GM12878 (cell line): ENCODE measurements around the gene DMD. TPM values are rescaled to one million over a fixed set of nuclear protein-coding genes. Genes with fewer than 3 reads are reported as not detected.

Experiments used
- ATAC-seq: fragments of 200-7000 bp; cut with Tn5 transposase; 3 replicates; pipeline ENCODE4 v1.9.1; 2020; ENCODE audit warnings: mild to moderate bottlenecking, moderate library complexity
- BruUV-seq: library from RNA; stranded (reverse); fragments of 400-500 nt; replicated peaks from 2 replicates; lab custom pipeline; 2021; lab: Mats Ljungman, UMichigan
- CTCF ChIA-PET: fragments of 300-600 bp; sonication (Branson Sonifier 250); formaldehyde crosslinking; extraction: SDS; loops from one replicate; lab custom pipeline; 2021; ENCODE audit warnings: inconsistent platforms; lab: Yijun Ruan, JAX
- POLR2A ChIA-PET: fragments of 350-600 bp; formaldehyde crosslinking; extraction: SDS; loops from one replicate; lab custom pipeline; 2021; ENCODE audit warnings: inconsistent platforms; lab: Charles Lee
- RAD21 ChIA-PET: fragments of 300-600 bp; sonication (Branson Sonifier 250); formaldehyde crosslinking; loops from one replicate; lab custom pipeline; 2023; ENCODE audit warnings: antibody characterized with exemption; ENCODE audit not compliant: unreplicated experiment; lab: Charles Lee
- SMC1A ChIA-PET: fragments of 300-600 bp; sonication (Branson Sonifier 250); formaldehyde crosslinking; loops from one replicate; lab custom pipeline; 2023; ENCODE audit not compliant: unreplicated experiment, uncharacterized antibody; lab: Charles Lee
- DNase-seq: peaks from one replicate; pipeline ENCODE4 v3.0.0-alpha.2; 2011; ENCODE audit warnings: low read depth, low spot score
- FAIRE-seq: peaks from 3 replicates; lab custom pipeline; 2011; peaks lifted over from hg19 to GRCh38; lab: Jason Lieb, UNC
- H2AFZ ChIP-seq: 2 replicates; pipeline ENCODE4 v1.6.0; 2011; ENCODE audit warnings: low read depth, low read length, control low read depth; ENCODE audit not compliant: control insufficient read depth
- H3K27ac ChIP-seq: 2 replicates; pipeline ENCODE4 v1.5.1; 2011; ENCODE audit warnings: control low read depth; ENCODE audit not compliant: control insufficient read depth, insufficient read depth
- H3K27me3 ChIP-seq, 2 experiments: replicated peaks in 1 of 2; 2 replicates each; pipeline versions ENCODE4 v1.6.0 to v1.6.1; 2011; ENCODE audit warnings: low read length in 1 of 2; ENCODE audit not compliant: control insufficient read depth in 2 of 2, insufficient read depth in 2 of 2
- H3K36me3 ChIP-seq, 2 experiments: 2 replicates each; pipeline ENCODE4 v1.5.1; 2011; ENCODE audit warnings: low read length in 1 of 2; ENCODE audit not compliant: control insufficient read depth in 2 of 2, insufficient read depth in 2 of 2
- H3K4me1 ChIP-seq: 2 replicates; pipeline ENCODE4 v1.6.1; 2011; ENCODE audit warnings: mild to moderate bottlenecking, low read length, moderate library complexity, mixed read lengths; ENCODE audit not compliant: control insufficient read depth, insufficient read depth
- H3K4me2 ChIP-seq: 2 replicates; pipeline ENCODE4 v1.6.0; 2011; ENCODE audit warnings: control low read depth; ENCODE audit not compliant: control insufficient read depth, insufficient read depth
- H3K4me3 ChIP-seq: fragments of 200-600 bp; sonication (generic); 2 replicates; pipeline ENCODE4 v1.5.1; 2016
- H3K79me2 ChIP-seq: 2 replicates; pipeline ENCODE4 v1.6.0; 2011; ENCODE audit warnings: low read length; ENCODE audit not compliant: control insufficient read depth, insufficient read depth
- H3K9ac ChIP-seq: 2 replicates; pipeline ENCODE4 v1.8.0; 2011; ENCODE audit warnings: low read length, control low read depth, mixed read lengths; ENCODE audit not compliant: control insufficient read depth, insufficient read depth
- H3K9me3 ChIP-seq: replicated peaks from 3 replicates; pipeline ENCODE4 v1.5.1; 2011; ENCODE audit warnings: mild to moderate bottlenecking, low read length; ENCODE audit not compliant: control insufficient read depth, insufficient read depth
- H4K20me1 ChIP-seq: 2 replicates; pipeline ENCODE4 v1.6.0; 2011; ENCODE audit not compliant: control insufficient read depth, insufficient read depth
- BCL11A ChIP-seq: IDR thresholded peaks from 2 replicates; pipeline ENCODE4 v1.6.1; 2011; ENCODE audit warnings: low read depth, low read length
- CBX3 ChIP-seq: fragments of 200-600 bp; sonication (generic); IDR thresholded peaks from 2 replicates; pipeline ENCODE4 v1.6.1; 2016; ENCODE audit warnings: low read depth, borderline replicate concordance
- CEBPZ ChIP-seq: fragments of 150-350 bp; IDR thresholded peaks from 2 replicates; pipeline ENCODE4 v1.6.1; 2016; ENCODE audit warnings: low read depth, low read length
- JUND ChIP-seq: IDR thresholded peaks from 2 replicates; pipeline ENCODE4 v1.6.1; 2012; ENCODE audit warnings: low read depth, mild to moderate bottlenecking, low read length, improper control_type of control experiment, moderate library complexity
- MAX ChIP-seq: IDR thresholded peaks from 2 replicates; pipeline ENCODE4 v1.6.1; 2012; ENCODE audit warnings: low read depth, low read length, improper control_type of control experiment
- MTA2 ChIP-seq: fragments of 450-650 bp; IDR thresholded peaks from 2 replicates; pipeline ENCODE4 v1.6.1; 2016; ENCODE audit warnings: low read depth, mild to moderate bottlenecking, moderate library complexity
- NRF1 ChIP-seq: conservative IDR thresholded peaks from 2 replicates; pipeline ENCODE4 v1.6.1; 2011; ENCODE audit warnings: mild to moderate bottlenecking, low read depth, low read length, improper control_type of control experiment
- RB1 ChIP-seq: fragments of 450-650 bp; formaldehyde crosslinking; IDR thresholded peaks from 2 replicates; pipeline ENCODE4 v1.6.1; 2017; ENCODE audit warnings: mild to moderate bottlenecking, borderline replicate concordance
- RUNX3 ChIP-seq: IDR thresholded peaks from 2 replicates; pipeline ENCODE4 v1.6.1; 2012; ENCODE audit warnings: low read length, inconsistent platforms
- SMAD5 ChIP-seq: IDR thresholded peaks from 2 replicates; pipeline ENCODE4 v1.6.1; 2016; ENCODE audit warnings: antibody characterized with exemption, low read depth
- SPI1 ChIP-seq: IDR thresholded peaks from 2 replicates; pipeline ENCODE4 v1.6.1; 2011; ENCODE audit warnings: low read depth, mild to moderate bottlenecking, low read length, moderate library complexity, borderline replicate concordance; ENCODE audit not compliant: insufficient read depth
- SUZ12 ChIP-seq: fragments of 200-600 bp; sonication (generic); IDR thresholded peaks from one replicate; pipeline ENCODE4 v1.6.1; 2018; ENCODE audit warnings: antibody characterized with exemption, mild to moderate bottlenecking; ENCODE audit not compliant: unreplicated experiment
- TBL1XR1 ChIP-seq: IDR thresholded peaks from 2 replicates; pipeline ENCODE4 v1.6.1; 2012; ENCODE audit warnings: low read depth, low read length, improper control_type of control experiment
- ZNF622 ChIP-seq: fragments of 450-650 bp; IDR thresholded peaks from 2 replicates; pipeline ENCODE4 v1.6.1; 2017; ENCODE audit warnings: mild to moderate bottlenecking, inconsistent platforms
- WGBS: methylation state at CpG from one replicate; pipeline ENCODE4 v1.1.6; 2016; ENCODE audit warnings: low lambda C conversion rate; ENCODE audit not compliant: insufficient replicate concordance, insufficient coverage; ENCODE audit errors: missing lambda C conversion rate; 5-methylcytosine and 5-hydroxymethylcytosine counted together
- in situ Hi-C: fragments of 300-500 bp; cut with MboI; formaldehyde crosslinking; loops from 9 replicates; pipeline ENCODE4 v1.14.3; 2018; ENCODE audit warnings: mixed read lengths
- intact Hi-C: fragments of 100-400 bp; cut with micrococcal nuclease; formaldehyde crosslinking; loops from one replicate; pipeline ENCODE4 v1.14.2; 2022; ENCODE audit not compliant: unreplicated experiment
- polyA plus RNA-seq, 11 experiments: library from polyadenylated mRNA; depleted of rRNA in 4 of 11; unstranded in 6 of 11; stranded (reverse) in 5 of 11; fragments of >200 nt; fragmentation: Nextera tagmentation in 4 of 11; fragmentation: Illumina TruSeq in 1 of 11; extraction: Ambion mirVana in 4 of 11; extraction: Trizol in 1 of 11; gene quantifications; 1 replicate in 1 of 11; 2 replicates in 10 of 11; pipeline versions ENCODE4 v1.2.1 to v1.2.3, GENCODE V29; 2011 to 2016; ENCODE audit warnings: inconsistent platforms in 2 of 11, missing spikeins in 2 of 11, low read depth in 1 of 11
- total RNA-seq, 4 experiments: library from RNA; depleted of rRNA in 3 of 4; stranded (reverse); fragments of >200 nt in 3 of 4; fragmentation: Illumina TruSeq in 1 of 4; extraction: Trizol in 1 of 4; gene quantifications; 2 replicates each; pipeline versions ENCODE4 v1.2.1 to v1.2.3, GENCODE V29; 2013 to 2021
- TF ChIP-seq, protein P1 (sequence below): fragments of 450-650 bp; IDR thresholded peaks from 2 replicates; pipeline ENCODE4 v1.6.1; 2016; ENCODE audit warnings: mild to moderate bottlenecking
- TF ChIP-seq, protein P2 (sequence below): fragments of 450-650 bp; IDR thresholded peaks from 2 replicates; pipeline ENCODE4 v1.6.1; 2014; ENCODE audit warnings: mild to moderate bottlenecking

DMD gene
- total and polyA plus RNA-seq, 10 of the 15 experiments (the other 5 are each of a cell fraction or from before 2014, with no cell fraction given), result 1.4 to 24.3 (median 4.3) TPM

DNA sequence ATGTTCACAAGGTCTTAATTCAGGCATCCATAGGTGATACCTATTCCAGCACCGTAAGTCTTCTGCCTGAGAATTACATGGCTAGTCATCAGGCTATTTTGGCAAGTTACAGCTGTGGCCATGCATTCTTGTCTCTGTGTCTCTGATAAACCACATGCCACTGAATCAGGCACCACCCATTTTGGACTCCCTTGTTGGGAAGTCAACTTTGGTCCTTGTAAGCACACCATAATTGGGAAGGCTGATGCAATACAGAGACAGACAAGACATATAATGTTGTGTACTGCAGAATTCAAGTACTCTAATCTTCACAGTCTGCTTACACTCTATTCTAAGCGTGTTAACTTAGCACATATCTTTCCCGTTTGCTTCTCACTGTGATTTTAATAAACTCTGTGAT lies 1655.8 kb downstream of the DMD start:
- ChIA-PET SMC1A (no interaction called here), CTCF (no interaction called here), RAD21 (no interaction called here), POLR2A (interaction anchor here (0.6 kb wide), 1 partner anchor 45 kb away, joined by 5 read pairs; no protein-coding TSS in a partner anchor)
- ATAC-seq (no peak), FAIRE-seq (no peak), DNase-seq (no peak)
- Histone ChIP-seq H3K4me2 (no peak overlapping the region), H4K20me1 (no peaks in the 10 kb centered on the region), H3K4me3 (no peak overlapping the region), H2AFZ (no peak overlapping the region), H3K36me3 (no peaks in the 10 kb centered on the region), H3K79me2 (no peaks in the 10 kb centered on the region), H3K9ac (no peak overlapping the region), H3K27me3 (no peaks in the 10 kb centered on the region), H3K9me3 (no peaks in the 10 kb centered on the region), H3K27ac (no peak overlapping the region), H3K4me1 (no peaks in the 10 kb centered on the region)
- 59% methylated on average over 3 of the region's 3 CpGs for WGBS
- intact Hi-C loops (no loop called here), in situ Hi-C loops (no loop called here)
- no TSS peak for BruUV-seq
- TF ChIP-seq SPI1 (no peak), SUZ12 (no peak), JUND (no peak), CEBPZ (no peak), MAX (no peak), RB1 (no peak), MTA2 (no peak), NRF1 (no peak), TBL1XR1 (no peak), SMAD5 (no peak), BCL11A (no peak), RUNX3 (no peak), CBX3 (no peak), ZNF622 (no peak)
- TF ChIP-seq, protein P1, sequence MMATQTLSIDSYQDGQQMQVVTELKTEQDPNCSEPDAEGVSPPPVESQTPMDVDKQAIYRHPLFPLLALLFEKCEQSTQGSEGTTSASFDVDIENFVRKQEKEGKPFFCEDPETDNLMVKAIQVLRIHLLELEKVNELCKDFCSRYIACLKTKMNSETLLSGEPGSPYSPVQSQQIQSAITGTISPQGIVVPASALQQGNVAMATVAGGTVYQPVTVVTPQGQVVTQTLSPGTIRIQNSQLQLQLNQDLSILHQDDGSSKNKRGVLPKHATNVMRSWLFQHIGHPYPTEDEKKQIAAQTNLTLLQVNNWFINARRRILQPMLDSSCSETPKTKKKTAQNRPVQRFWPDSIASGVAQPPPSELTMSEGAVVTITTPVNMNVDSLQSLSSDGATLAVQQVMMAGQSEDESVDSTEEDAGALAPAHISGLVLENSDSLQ, result no peak
- TF ChIP-seq, protein P2, sequence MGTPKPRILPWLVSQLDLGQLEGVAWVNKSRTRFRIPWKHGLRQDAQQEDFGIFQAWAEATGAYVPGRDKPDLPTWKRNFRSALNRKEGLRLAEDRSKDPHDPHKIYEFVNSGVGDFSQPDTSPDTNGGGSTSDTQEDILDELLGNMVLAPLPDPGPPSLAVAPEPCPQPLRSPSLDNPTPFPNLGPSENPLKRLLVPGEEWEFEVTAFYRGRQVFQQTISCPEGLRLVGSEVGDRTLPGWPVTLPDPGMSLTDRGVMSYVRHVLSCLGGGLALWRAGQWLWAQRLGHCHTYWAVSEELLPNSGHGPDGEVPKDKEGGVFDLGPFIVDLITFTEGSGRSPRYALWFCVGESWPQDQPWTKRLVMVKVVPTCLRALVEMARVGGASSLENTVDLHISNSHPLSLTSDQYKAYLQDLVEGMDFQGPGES, result no peak
